H9 (cell line): ENCODE results near the gene MAP3K12. TPM values are rescaled to one million over a fixed set of nuclear protein-coding genes. Genes with fewer than 3 reads are reported as not detected.

Experiments used
- DNase-seq: peaks from one replicate; pipeline ENCODE4 v3.0.0-alpha.2; 2017
- H2AFZ ChIP-seq: one replicate; pipeline ENCODE4 v1.6.1; 2013; ENCODE audit warnings: mild to moderate bottlenecking, low read length, control low read depth, moderate library complexity
- H2AK5ac ChIP-seq: 2 replicates; pipeline ENCODE4 v1.6.1; 2013; ENCODE audit warnings: low read length, control low read depth, mixed read lengths; ENCODE audit not compliant: insufficient read length
- H2BK120ac ChIP-seq: one replicate; pipeline ENCODE4 v1.6.1; 2013; ENCODE audit warnings: low read depth, mild to moderate bottlenecking, low read length, control low read depth, inconsistent platforms; ENCODE audit not compliant: poor library complexity, severe bottlenecking
- H2BK12ac ChIP-seq: 2 replicates; pipeline ENCODE4 v1.6.1; 2013; ENCODE audit warnings: low read length, control low read depth, mixed read lengths, low read depth; ENCODE audit not compliant: insufficient read length
- H2BK15ac ChIP-seq: 2 replicates; pipeline ENCODE4 v1.6.1; 2013; ENCODE audit warnings: low read depth, low read length, control low read depth
- H2BK20ac ChIP-seq: one replicate; pipeline ENCODE4 v1.6.1; 2013; ENCODE audit warnings: low read depth, mild to moderate bottlenecking, low read length, control low read depth, inconsistent platforms; ENCODE audit not compliant: poor library complexity, severe bottlenecking
- H2BK5ac ChIP-seq: 2 replicates; pipeline ENCODE4 v1.6.1; 2013; ENCODE audit warnings: low read length, control low read depth, mixed read lengths; ENCODE audit not compliant: insufficient read length
- H3K14ac ChIP-seq: 2 replicates; pipeline ENCODE4 v1.6.1; 2013; ENCODE audit warnings: low read length, control low read depth; ENCODE audit not compliant: insufficient read depth
- H3K18ac ChIP-seq: 2 replicates; pipeline ENCODE4 v1.6.1; 2013; ENCODE audit warnings: low read depth, mild to moderate bottlenecking, mixed read lengths, low read length, control low read depth; ENCODE audit not compliant: insufficient read length
- H3K23ac ChIP-seq: 2 replicates; pipeline ENCODE4 v1.6.1; 2013; ENCODE audit warnings: low read length, control low read depth, mixed read lengths, low read depth; ENCODE audit not compliant: insufficient read length
- H3K23me2 ChIP-seq: 2 replicates; pipeline ENCODE4 v1.6.1; 2013; ENCODE audit warnings: low read depth, mild to moderate bottlenecking, mixed read lengths, low read length, control low read depth; ENCODE audit not compliant: insufficient read length, poor library complexity, severe bottlenecking
- H3K27ac ChIP-seq: 2 replicates; pipeline ENCODE4 v1.5.1; 2013; ENCODE audit warnings: low read length, control low read depth, mixed read lengths, low read depth; ENCODE audit not compliant: insufficient read length
- H3K27me3 ChIP-seq: 2 replicates; pipeline ENCODE4 v1.6.1; 2013; ENCODE audit warnings: low read length, control low read depth, inconsistent platforms; ENCODE audit not compliant: insufficient read depth
- H3K4ac ChIP-seq: 2 replicates; pipeline ENCODE4 v1.6.1; 2013; ENCODE audit warnings: low read depth, mild to moderate bottlenecking, control low read depth, inconsistent platforms, low read length, moderate library complexity
- H3K4me1 ChIP-seq: 2 replicates; pipeline ENCODE4 v1.6.1; 2013; ENCODE audit warnings: low read length, control low read depth, inconsistent platforms; ENCODE audit not compliant: insufficient read depth
- H3K4me2 ChIP-seq: 2 replicates; pipeline ENCODE4 v1.6.1; 2013; ENCODE audit warnings: low read length, control low read depth, mixed read lengths; ENCODE audit not compliant: insufficient read length, insufficient read depth
- H3K56ac ChIP-seq: 2 replicates; pipeline ENCODE4 v1.6.1; 2013; ENCODE audit warnings: low read depth, mild to moderate bottlenecking, mixed read lengths, low read length, control low read depth; ENCODE audit not compliant: insufficient read length
- H3K79me1 ChIP-seq: 2 replicates; pipeline ENCODE4 v1.6.1; 2013; ENCODE audit warnings: low read depth, mild to moderate bottlenecking, moderate library complexity, low read length, control low read depth, inconsistent platforms; ENCODE audit not compliant: insufficient read depth, poor library complexity, severe bottlenecking
- H3K79me2 ChIP-seq: 2 replicates; pipeline ENCODE4 v1.6.1; 2013; ENCODE audit warnings: low read length, control low read depth, inconsistent platforms; ENCODE audit not compliant: insufficient read depth
- H3K9ac ChIP-seq: 2 replicates; pipeline ENCODE4 v1.6.1; 2013; ENCODE audit warnings: low read length, control low read depth, mixed read lengths; ENCODE audit not compliant: insufficient read length; ENCODE audit errors: extremely low read depth
- H3K9me3 ChIP-seq: one replicate; pipeline ENCODE4 v1.6.1; 2013; ENCODE audit warnings: low read depth, low read length, inconsistent platforms; ENCODE audit not compliant: control insufficient read depth
- H3T11ph ChIP-seq: one replicate; pipeline ENCODE4 v1.6.1; 2013; ENCODE audit warnings: mild to moderate bottlenecking, low read length, control low read depth, inconsistent platforms
- H4K20me1 ChIP-seq: one replicate; pipeline ENCODE4 v1.6.1; 2013; ENCODE audit not compliant: control insufficient read depth, insufficient read length, insufficient read depth
- H4K5ac ChIP-seq: 2 replicates; pipeline ENCODE4 v1.6.1; 2013; ENCODE audit warnings: low read depth, mild to moderate bottlenecking, mixed read lengths, low read length, control low read depth; ENCODE audit not compliant: insufficient read length
- H4K8ac ChIP-seq: replicated peaks from 2 replicates; pipeline ENCODE4 v1.6.1; 2013; ENCODE audit warnings: low read length, control low read depth, mixed read lengths, low read depth; ENCODE audit not compliant: insufficient read length
- H4K91ac ChIP-seq: 2 replicates; pipeline ENCODE4 v1.6.1; 2013; ENCODE audit warnings: low read depth, mild to moderate bottlenecking, moderate library complexity, mixed read lengths, low read length, control low read depth; ENCODE audit not compliant: insufficient read length
- H3K27ac Mint-ChIP-seq, 3 experiments: 2 replicates in 2 of 3; 3 replicates in 1 of 3; pipeline ENCODE4 v1.8.0; 2020 to 2021; ENCODE audit warnings: mixed read lengths in 3 of 3, mild to moderate bottlenecking in 1 of 3, moderate library complexity in 1 of 3
- H3K27me3 Mint-ChIP-seq: 2 replicates; pipeline ENCODE4 v1.8.0; 2021; ENCODE audit warnings: low read depth, mild to moderate bottlenecking, moderate library complexity, mixed read lengths
- H3K36me3 Mint-ChIP-seq, 3 experiments: 2 replicates in 2 of 3; 3 replicates in 1 of 3; pipeline ENCODE4 v1.8.0; 2020 to 2021; ENCODE audit warnings: low read depth in 3 of 3, mixed read lengths in 3 of 3; ENCODE audit not compliant: insufficient read depth in 1 of 3
- H3K4me1 Mint-ChIP-seq, 2 experiments: 2 replicates each; pipeline ENCODE4 v1.8.0; 2020; ENCODE audit warnings: mixed read lengths in 2 of 2
- H3K4me3 Mint-ChIP-seq, 2 experiments: 2 replicates in 1 of 2; 3 replicates in 1 of 2; pipeline ENCODE4 v1.8.0; 2020 to 2021; ENCODE audit warnings: mild to moderate bottlenecking in 2 of 2, mixed read lengths in 2 of 2, moderate library complexity in 1 of 2
- H3K9me3 Mint-ChIP-seq, 2 experiments: 2 replicates in 1 of 2; 3 replicates in 1 of 2; pipeline ENCODE4 v1.8.0; 2020; ENCODE audit warnings: mild to moderate bottlenecking in 2 of 2, mixed read lengths in 2 of 2, moderate library complexity in 1 of 2
- CTCF ChIP-seq: fragments of 200-600 bp; sonication (generic); conservative IDR thresholded peaks from 3 replicates; pipeline ENCODE4 v1.8.0; 2021; ENCODE audit warnings: antibody characterized with exemption, mild to moderate bottlenecking
- WGBS: extraction: QIAGEN DNeasy Blood & Tissue Kit; methylation state at CpG from one replicate; pipeline ENCODE4 v1.1.7; 2013; ENCODE audit warnings: missing lambda C conversion rate, low lambda C conversion rate, mixed read lengths; ENCODE audit not compliant: insufficient read length; ENCODE audit errors: extremely low coverage; 5-methylcytosine and 5-hydroxymethylcytosine counted together
- total RNA-seq: library from RNA; stranded (reverse); gene quantifications from 2 replicates; pipeline ENCODE4 v1.2.1, GENCODE V29; 2021

MAP3K12 gene
- total RNA-seq, 1 experiment from 2014 or later, result 22.3 TPM

- H2AK5ac ChIP-seq, result no peak overlapping the region
- no peaks in the 10 kb centered on the region for H3K9me3 ChIP-seq
- no peak overlapping the region for H4K5ac ChIP-seq
- no peak overlapping the region for H3K4ac ChIP-seq
- no CpG with 5 or more reads among the region's 1 CpG for WGBS
- no peaks in the 10 kb centered on the region; the same call in 1 of the 2 replicates for H3K27me3 Mint-ChIP-seq
- H2AFZ ChIP-seq, result no peak overlapping the region
- no peak overlapping the region for H3K18ac ChIP-seq
- H3K36me3 Mint-ChIP-seq, result peaks cover 0 to 11% (median 1%) of the 10 kb centered on the region in 3 experiments; a peak in 1 of 7 replicates
- no peak overlapping the region for H2BK15ac ChIP-seq
- peak overlapping the region in 1 of 3 experiments; percentile 94; a peak in 2 of 7 replicates for H3K27ac Mint-ChIP-seq
- H3T11ph ChIP-seq, result no peak overlapping the region
- peaks cover 2% of the 10 kb centered on the region for H3K79me1 ChIP-seq
- peaks cover 29% of the 10 kb centered on the region for H3K23me2 ChIP-seq
- no peak overlapping the region for H3K4me2 ChIP-seq
- H4K91ac ChIP-seq, result no peak overlapping the region
- peaks cover 59 to 64% of the 10 kb centered on the region in 2 experiments for H3K4me1 Mint-ChIP-seq
- H3K9ac ChIP-seq, result no peak overlapping the region
- no peak overlapping the region for H2BK120ac ChIP-seq
- H4K20me1 ChIP-seq, result no peaks in the 10 kb centered on the region
- no peak overlapping the region for H3K23ac ChIP-seq
- H3K56ac ChIP-seq, result no peak overlapping the region
- H2BK12ac ChIP-seq, result no peak overlapping the region
- peaks cover 6% of the 10 kb centered on the region; the same call in 1 of the 2 replicates for H3K4me1 ChIP-seq
- no peaks in the 10 kb centered on the region; the same call in 1 of the 2 replicates for H3K79me2 ChIP-seq
- H2BK5ac ChIP-seq, result no peak overlapping the region
- no peaks in the 10 kb centered on the region for H3K27me3 ChIP-seq
- H2BK20ac ChIP-seq, result no peak overlapping the region
- no peak overlapping the region for H4K8ac ChIP-seq
- no peak overlapping the region for H3K14ac ChIP-seq
- no peak overlapping the region for H3K27ac ChIP-seq
- no peak for TF ChIP-seq CTCF
- no peaks in the 10 kb centered on the region for H3K9me3 Mint-ChIP-seq
- H3K4me3 Mint-ChIP-seq, result no peak overlapping the region; a peak in 1 of 5 replicates
- DNase-seq, result no peak
Measured at GRCh38 chr12:53496752-53497032, 2.6 kb downstream of the MAP3K12 start.
